ENCODE data around the gene AAK1.

- no peak for TF ChIP-seq CTCF (conservative IDR thresholded peaks at IDR 0.05; ENCODE audit: low read depth in 2 of 2)
- TF ChIP-seq ETS1 (IDR thresholded peaks at IDR 0.05) = no peak
- no peak for TF ChIP-seq EZH2 (IDR thresholded peaks at IDR 0.05; ENCODE audit: low read depth, unreplicated experiment)
- TF ChIP-seq EZH2phosphoT487 (IDR thresholded peaks at IDR 0.05; ENCODE audit: unreplicated experiment) = no peak
- TF ChIP-seq ZNF331 (CRISPR knock-in tag; IDR thresholded peaks at IDR 0.05; ENCODE audit: low read depth) = no peak
- no peak for TF ChIP-seq POLR2AphosphoS5 (IDR thresholded peaks at IDR 0.05; ENCODE audit: low read depth)
- TF ChIP-seq REST (IDR thresholded peaks at IDR 0.05; ENCODE audit: unreplicated experiment) = no peak
- no peak for TF ChIP-seq STAT1 (IDR thresholded peaks at IDR 0.05; ENCODE audit: unreplicated experiment)
- TF ChIP-seq CREB1 (CRISPR knock-in tag; IDR thresholded peaks at IDR 0.05; ENCODE audit: low read depth) = no peak
- no peak for TF ChIP-seq ZNF114 (CRISPR knock-in tag; IDR thresholded peaks at IDR 0.05)
These were observed 54.6 kb downstream of the AAK1 start for GRCh38 chr2:69588945-69589344.

All from GM23338 (cell line).